Measurements from ENCODE around the gene CHCHD3.

DNA sequence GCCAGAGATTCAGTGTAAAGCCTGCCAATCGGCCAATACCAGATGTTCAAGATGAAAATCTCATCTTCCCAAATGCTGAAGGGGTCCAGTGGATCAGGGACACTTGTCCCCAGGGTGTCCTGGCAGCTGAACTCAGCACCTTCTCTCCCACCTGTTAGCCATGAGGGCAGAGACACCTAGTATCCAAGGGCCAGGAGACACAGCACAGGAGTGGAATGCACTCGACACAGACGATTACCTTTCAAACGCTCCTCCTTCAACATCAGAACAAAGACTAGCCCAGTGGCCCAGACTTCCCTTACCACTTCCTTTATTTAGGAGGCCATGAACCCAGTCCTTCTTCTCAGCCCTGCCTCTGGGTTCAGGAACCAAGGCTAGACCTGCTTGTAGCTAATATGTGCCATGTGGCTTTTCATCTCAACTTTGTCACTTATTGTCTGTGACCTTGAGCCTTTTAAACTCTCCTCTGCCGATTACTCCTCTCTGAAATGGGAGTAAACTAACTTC, 325.4 kb downstream of the CHCHD3 start:
- TF ChIP-seq CTCF (IDR thresholded peaks at IDR 0.05) (no peak), POLR2A (IDR thresholded peaks at IDR 0.05) (no peak)

Data from lower leg skin (tissue), 3 donors.